Measurements from ENCODE around the gene PNPLA3.

DNA sequence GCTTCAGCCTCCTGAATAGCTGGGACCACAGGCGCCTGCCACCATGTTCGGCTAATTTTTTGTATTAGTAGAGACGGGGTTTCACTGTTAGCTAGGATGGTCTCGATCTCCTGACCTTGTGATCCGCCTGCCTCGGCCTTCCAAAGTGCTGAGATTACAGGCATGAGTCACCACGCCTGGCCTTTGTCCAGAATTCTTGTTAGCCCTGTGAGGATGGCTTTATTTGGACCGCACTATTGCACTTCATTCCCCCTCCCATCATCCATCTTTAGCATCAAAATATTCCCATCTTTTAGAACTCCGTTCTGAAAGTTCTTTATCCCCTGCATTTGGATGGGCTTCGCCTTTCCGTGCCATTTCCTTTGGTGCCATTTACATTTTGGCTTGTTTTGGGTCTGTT is 34.3 kb downstream of the PNPLA3 start:
- TF ChIP-seq, protein P1, sequence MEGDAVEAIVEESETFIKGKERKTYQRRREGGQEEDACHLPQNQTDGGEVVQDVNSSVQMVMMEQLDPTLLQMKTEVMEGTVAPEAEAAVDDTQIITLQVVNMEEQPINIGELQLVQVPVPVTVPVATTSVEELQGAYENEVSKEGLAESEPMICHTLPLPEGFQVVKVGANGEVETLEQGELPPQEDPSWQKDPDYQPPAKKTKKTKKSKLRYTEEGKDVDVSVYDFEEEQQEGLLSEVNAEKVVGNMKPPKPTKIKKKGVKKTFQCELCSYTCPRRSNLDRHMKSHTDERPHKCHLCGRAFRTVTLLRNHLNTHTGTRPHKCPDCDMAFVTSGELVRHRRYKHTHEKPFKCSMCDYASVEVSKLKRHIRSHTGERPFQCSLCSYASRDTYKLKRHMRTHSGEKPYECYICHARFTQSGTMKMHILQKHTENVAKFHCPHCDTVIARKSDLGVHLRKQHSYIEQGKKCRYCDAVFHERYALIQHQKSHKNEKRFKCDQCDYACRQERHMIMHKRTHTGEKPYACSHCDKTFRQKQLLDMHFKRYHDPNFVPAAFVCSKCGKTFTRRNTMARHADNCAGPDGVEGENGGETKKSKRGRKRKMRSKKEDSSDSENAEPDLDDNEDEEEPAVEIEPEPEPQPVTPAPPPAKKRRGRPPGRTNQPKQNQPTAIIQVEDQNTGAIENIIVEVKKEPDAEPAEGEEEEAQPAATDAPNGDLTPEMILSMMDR (IDR thresholded peaks at IDR 0.05; ENCODE audit: low read depth, low read length, poor library complexity, severe bottlenecking) = no peak
- no peak for TF ChIP-seq EZH2phosphoT487 (IDR thresholded peaks at IDR 0.05; ENCODE audit: borderline replicate concordance, low read length)
